H1 (cell line): Measurements from ENCODE around the gene SRRM3. TPM values are rescaled to one million over a fixed set of nuclear protein-coding genes. Genes with fewer than 3 reads are reported as not detected.

ENCODE experiments used
- CTCF ChIA-PET: fragments of 300-600 bp; sonication (Branson Sonifier 250); formaldehyde crosslinking; loops from one replicate; lab custom pipeline; 2021; ENCODE audit not compliant: partially characterized antibody; lab: Charles Lee
- POLR2A ChIA-PET: fragments of 300-600 bp; sonication (Branson Sonifier 250); formaldehyde crosslinking; loops from one replicate; lab custom pipeline; 2021; ENCODE audit warnings: inconsistent platforms; ENCODE audit not compliant: partially characterized antibody; lab: Charles Lee
- DNase-seq, 2 experiments: peaks; one replicate each; pipeline versions ENCODE4 v3.0.0 to v3.0.0-alpha.2; 2010 to 2022; ENCODE audit warnings: low spot score in 2 of 2, low read depth in 1 of 2, mixed read lengths in 1 of 2
- FAIRE-seq: peaks from 2 replicates; lab custom pipeline; 2011; peaks lifted over from hg19 to GRCh38; lab: Jason Lieb, UNC
- H2AFZ ChIP-seq: 2 replicates; pipeline ENCODE4 v1.8.1; 2012; ENCODE audit warnings: low read length, inconsistent platforms
- H2AK5ac ChIP-seq: 2 replicates; pipeline ENCODE4 v1.6.1; 2013; ENCODE audit warnings: low read depth, low read length
- H2BK120ac ChIP-seq: replicated peaks from 2 replicates; pipeline ENCODE3; 2013; ENCODE audit warnings: low read depth, low read length, inconsistent platforms
- H2BK12ac ChIP-seq: 2 replicates; pipeline ENCODE4 v1.6.1; 2013; ENCODE audit warnings: low read depth, low read length
- H2BK15ac ChIP-seq: 2 replicates; pipeline ENCODE4 v1.6.1; 2013; ENCODE audit warnings: low read length
- H2BK20ac ChIP-seq: 2 replicates; pipeline ENCODE4 v1.6.1; 2013; ENCODE audit warnings: low read length
- H2BK5ac ChIP-seq: 2 replicates; pipeline ENCODE4 v1.6.1; 2013; ENCODE audit warnings: low read depth, low read length
- H3K14ac ChIP-seq: 2 replicates; pipeline ENCODE4 v1.6.1; 2013; ENCODE audit warnings: inconsistent platforms; ENCODE audit not compliant: insufficient read length
- H3K18ac ChIP-seq: 2 replicates; pipeline ENCODE4 v1.6.1; 2013; ENCODE audit warnings: low read length; ENCODE audit errors: extremely low read depth
- H3K23ac ChIP-seq: 2 replicates; pipeline ENCODE4 v1.6.1; 2013; ENCODE audit warnings: inconsistent platforms; ENCODE audit not compliant: insufficient read length
- H3K23me2 ChIP-seq: 2 replicates; pipeline ENCODE4 v1.6.1; 2013; ENCODE audit warnings: low read depth, low read length
- H3K27ac ChIP-seq: 2 replicates; pipeline ENCODE4 v1.6.1; 2011; ENCODE audit warnings: low read depth, low read length, inconsistent platforms
- H3K27me3 ChIP-seq, 4 experiments: replicated peaks in 1 of 4; 1 replicate in 1 of 4; 2 replicates in 3 of 4; pipeline versions ENCODE4 v1.6.1 to v1.8.1; 2011 to 2013; ENCODE audit warnings: low read length in 3 of 4, mild to moderate bottlenecking in 3 of 4, inconsistent platforms in 2 of 4, mixed read lengths in 2 of 4, moderate library complexity in 1 of 4; ENCODE audit not compliant: control insufficient read depth in 3 of 4, insufficient read depth in 3 of 4; ENCODE audit errors: extremely low read depth in 1 of 4
- H3K36me3 ChIP-seq, 4 experiments: 2 replicates each; pipeline versions ENCODE4 v1.6.1 to v1.8.1; 2011 to 2013; ENCODE audit warnings: mild to moderate bottlenecking in 4 of 4, low read length in 3 of 4, moderate library complexity in 2 of 4, control low read depth in 1 of 4, inconsistent platforms in 1 of 4; ENCODE audit not compliant: insufficient read depth in 4 of 4, control insufficient read depth in 2 of 4
- H3K4ac ChIP-seq: replicated peaks from 2 replicates; pipeline ENCODE3; 2013; ENCODE audit warnings: low read length, low read depth, mixed read lengths, inconsistent platforms; ENCODE audit not compliant: insufficient read length
- H3K4me1 ChIP-seq, 4 experiments: replicated peaks in 1 of 4; 1 replicate in 1 of 4; 2 replicates in 3 of 4; pipeline versions ENCODE4 v1.6.1 to v1.8.1; 2011 to 2013; ENCODE audit warnings: low read length in 3 of 4, inconsistent platforms in 2 of 4, mixed read lengths in 1 of 4; ENCODE audit not compliant: insufficient read depth in 4 of 4, control insufficient read depth in 3 of 4
- H3K4me2 ChIP-seq, 2 experiments: 2 replicates each; pipeline versions ENCODE4 v1.6.1 to v1.8.1; 2011 to 2013; ENCODE audit warnings: low read depth in 2 of 2, low read length in 2 of 2, control low read depth in 1 of 2, inconsistent platforms in 1 of 2, mild to moderate bottlenecking in 1 of 2; ENCODE audit not compliant: insufficient read depth in 1 of 2
- H3K4me3 ChIP-seq, 4 experiments: fragments of 200-600, 300-600 bp in 1 of 4; sonication (generic), shearing (Covaris generic), sonication (Bioruptor Twin) in 1 of 4; 2 replicates each; pipeline versions ENCODE4 v1.5.1 to v1.8.1; 2011 to 2016; ENCODE audit warnings: low read length in 4 of 4, low read depth in 3 of 4, control low read depth in 2 of 4, inconsistent platforms in 2 of 4, mild to moderate bottlenecking in 2 of 4, mixed read lengths in 1 of 4, moderate library complexity in 1 of 4; ENCODE audit not compliant: insufficient read depth in 2 of 4; ENCODE audit errors: extremely low read depth in 1 of 4
- H3K56ac ChIP-seq: replicated peaks from 2 replicates; pipeline ENCODE3; 2013; ENCODE audit warnings: low read depth, mild to moderate bottlenecking, mixed read lengths, low read length, inconsistent platforms; ENCODE audit not compliant: insufficient read length
- H3K79me1 ChIP-seq: 2 replicates; pipeline ENCODE4 v1.6.1; 2013; ENCODE audit warnings: low read depth, low read length, control low read depth
- H3K79me2 ChIP-seq, 2 experiments: 2 replicates each; pipeline versions ENCODE4 v1.6.1 to v1.8.1; 2012 to 2013; ENCODE audit warnings: low read length in 2 of 2, mild to moderate bottlenecking in 2 of 2, inconsistent platforms in 1 of 2; ENCODE audit not compliant: insufficient read depth in 2 of 2, control insufficient read depth in 1 of 2
- H3K9ac ChIP-seq, 4 experiments: replicated peaks in 1 of 4; 1 replicate in 1 of 4; 2 replicates in 3 of 4; pipeline versions ENCODE4 v1.6.1 to v1.8.1; 2011 to 2013; ENCODE audit warnings: low read depth in 3 of 4, low read length in 3 of 4, control low read depth in 2 of 4, mild to moderate bottlenecking in 2 of 4, moderate library complexity in 2 of 4, inconsistent platforms in 1 of 4; ENCODE audit errors: extremely low read depth in 1 of 4
- H3K9me3 ChIP-seq, 2 experiments: 2 replicates each; pipeline versions ENCODE4 v1.6.1 to v1.8.1; 2012 to 2013; ENCODE audit warnings: mild to moderate bottlenecking in 2 of 2, moderate library complexity in 2 of 2, control low read depth in 1 of 2, inconsistent platforms in 1 of 2, low read depth in 1 of 2, low read length in 1 of 2, mixed read lengths in 1 of 2; ENCODE audit not compliant: insufficient read depth in 2 of 2
- H4K20me1 ChIP-seq, 2 experiments: replicated peaks in 1 of 2; 2 replicates each; pipeline versions ENCODE3 to v1.8.1; 2011 to 2013; ENCODE audit warnings: inconsistent platforms in 2 of 2, low read length in 2 of 2, mild to moderate bottlenecking in 1 of 2; ENCODE audit not compliant: insufficient read depth in 2 of 2, control insufficient read depth in 1 of 2
- H4K5ac ChIP-seq: 2 replicates; pipeline ENCODE4 v1.6.1; 2013; ENCODE audit warnings: low read length, low read depth, mixed read lengths, inconsistent platforms; ENCODE audit not compliant: insufficient read length
- H4K8ac ChIP-seq: 2 replicates; pipeline ENCODE4 v1.8.0; 2013; ENCODE audit warnings: mild to moderate bottlenecking, moderate library complexity, low read length, inconsistent platforms; ENCODE audit not compliant: insufficient read depth; ENCODE audit errors: extremely low read depth
- H4K91ac ChIP-seq: replicated peaks from 2 replicates; pipeline ENCODE3; 2013; ENCODE audit warnings: low read length, mixed read lengths, inconsistent platforms; ENCODE audit not compliant: insufficient read length
- CBX8 ChIP-seq: fragments of 300-800, 300-1000 bp; sonication (generic); IDR thresholded peaks from 2 replicates; pipeline ENCODE4 v1.7.1; 2016; ENCODE audit warnings: low read depth, low read length, borderline replicate concordance
- CHD2 ChIP-seq: IDR thresholded peaks from 2 replicates; pipeline ENCODE4 v1.6.1; 2012; ENCODE audit warnings: low read length, improper control_type of control experiment
- FOSL1 ChIP-seq: IDR thresholded peaks from 2 replicates; pipeline ENCODE4 v1.6.1; 2011; ENCODE audit warnings: mild to moderate bottlenecking, low read depth, low read length, moderate library complexity; ENCODE audit not compliant: insufficient read depth
- GABPA ChIP-seq: IDR thresholded peaks from 2 replicates; pipeline ENCODE4 v1.6.1; 2011; ENCODE audit warnings: mild to moderate bottlenecking, low read length, moderate library complexity, borderline replicate concordance; ENCODE audit not compliant: insufficient read depth
- HDAC6 ChIP-seq: IDR thresholded peaks from one replicate; pipeline ENCODE4 v1.7.1; 2012; ENCODE audit warnings: low read depth, mild to moderate bottlenecking, inconsistent platforms, low read length, moderate library complexity
- RFX5 ChIP-seq: IDR thresholded peaks from 2 replicates; pipeline ENCODE4 v1.6.1; 2011; ENCODE audit warnings: low read depth, low read length, improper control_type of control experiment, borderline replicate concordance
- SUZ12 ChIP-seq: fragments of 200-600 bp; sonication (generic); IDR thresholded peaks from 2 replicates; pipeline ENCODE4 v1.6.1; 2012; ENCODE audit warnings: mild to moderate bottlenecking, inconsistent platforms, low read length, moderate library complexity, mixed read lengths
- TAF1 ChIP-seq: IDR thresholded peaks from 2 replicates; pipeline ENCODE4 v1.6.1; 2011; ENCODE audit warnings: mild to moderate bottlenecking, low read depth, low read length
- ZNF274 ChIP-seq: IDR thresholded peaks from 2 replicates; pipeline ENCODE4 v1.7.0; 2012; ENCODE audit warnings: low read length, borderline replicate concordance; ENCODE audit errors: extremely low read depth
- WGBS, 2 experiments: shearing (Covaris generic) in 1 of 2; methylation state at CpG; one replicate each; pipeline versions ENCODE4 v1.1.6 to v1.1.7; 2013 to 2015; ENCODE audit warnings: low lambda C conversion rate in 2 of 2, mixed read lengths in 2 of 2, inconsistent platforms in 1 of 2, low coverage in 1 of 2, missing lambda C conversion rate in 1 of 2; ENCODE audit not compliant: insufficient replicate concordance in 2 of 2, insufficient coverage in 1 of 2, insufficient read length in 1 of 2; ENCODE audit errors: extremely low coverage in 1 of 2, missing lambda C conversion rate in 1 of 2; 5-methylcytosine and 5-hydroxymethylcytosine counted together
- polyA plus RNA-seq, 7 experiments: library from polyadenylated mRNA; depleted of rRNA in 3 of 7; stranded (reverse) in 5 of 7; unstranded in 2 of 7; fragments of >200 nt in 5 of 7; fragments of 200-250 nt in 2 of 7; gene quantifications; 1 replicate in 5 of 7; 2 replicates in 1 of 7; 4 replicates in 1 of 7; pipeline versions ENCODE4 v1.2.1 to v1.2.3, GENCODE V29; 2011 to 2013; ENCODE audit warnings: missing spikeins in 2 of 7, mixed read lengths in 2 of 7
- total RNA-seq: library from RNA; stranded (reverse); fragmentation: NEBNext Ultra II Directional; extraction: Animal tissue kit (Norgen Biotek cat#: 25700); gene quantifications from 2 replicates; pipeline ENCODE4 v1.2.1, GENCODE V29; 2021
- TF ChIP-seq, protein P1 (sequence below), 3 experiments: IDR thresholded peaks; 1 replicate in 2 of 3; 2 replicates in 1 of 3; pipeline versions ENCODE4 v1.5.1 to v1.6.1; 2011; ENCODE audit warnings: low read length in 3 of 3, mild to moderate bottlenecking in 3 of 3, inconsistent platforms in 2 of 3, low read depth in 1 of 3, moderate library complexity in 1 of 3; ENCODE audit not compliant: insufficient read depth in 1 of 3; ENCODE audit errors: control extremely low read depth in 1 of 3

The SRRM3 gene
- total and polyA plus RNA-seq, 2 of the 8 experiments (the other 6 are each of a cell fraction or from before 2014, with no cell fraction given) = 10.4 to 17.4 TPM

GRCh38 chr7:76326646-76327233 lies 125.0 kb downstream of the SRRM3 start:
- no peak overlapping the region for H3K27ac ChIP-seq
- H2AK5ac ChIP-seq = no peak overlapping the region
- H3K79me2 ChIP-seq = peaks cover 0 to 59% of the 10 kb centered on the region in 2 experiments; a peak in 3 of 4 replicates
- no peak for FAIRE-seq
- H4K91ac ChIP-seq = no peak overlapping the region
- H3K27me3 ChIP-seq = no peaks in the 10 kb centered on the region
- H3K23me2 ChIP-seq = no peaks in the 10 kb centered on the region
- no peak overlapping the region for H2BK5ac ChIP-seq
- no peaks in the 10 kb centered on the region for H3K9me3 ChIP-seq
- no peak for DNase-seq
- no peak overlapping the region for H2BK15ac ChIP-seq
- ChIA-PET POLR2A (interaction anchor here (0.7 to 5.3 kb wide), 12 partner anchors 8 to 48 kb away, joined by 3 to 33 read pairs (median 5); no protein-coding TSS in a partner anchor), CTCF (interaction anchor here (1.3 kb wide), 1 partner anchor 13 kb away, joined by 6 read pairs; no protein-coding TSS in a partner anchor)
- H3K23ac ChIP-seq = no peak overlapping the region
- H3K4me3 ChIP-seq = no peak overlapping the region
- H3K79me1 ChIP-seq = no peaks in the 10 kb centered on the region; the same call in 1 of the 2 replicates
- no peak overlapping the region for H3K9ac ChIP-seq
- no peak overlapping the region for H2BK20ac ChIP-seq
- no peak overlapping the region for H3K18ac ChIP-seq
- H4K5ac ChIP-seq = no peak overlapping the region
- no peaks in the 10 kb centered on the region; a peak in 1 of 7 replicates for H3K4me1 ChIP-seq
- no peak overlapping the region for H2BK12ac ChIP-seq
- no peak overlapping the region for H2BK120ac ChIP-seq
- H3K56ac ChIP-seq = no peak overlapping the region
- no peak overlapping the region for H3K4me2 ChIP-seq
- H4K8ac ChIP-seq = no peak overlapping the region
- peaks cover 26 to 37% of the 10 kb centered on the region in 2 experiments for H4K20me1 ChIP-seq
- H3K36me3 ChIP-seq = peaks cover 22 to 58% (median 47%) of the 10 kb centered on the region in 4 experiments
- H3K4ac ChIP-seq = no peak overlapping the region
- no peak overlapping the region for H2AFZ ChIP-seq
- no peak overlapping the region for H3K14ac ChIP-seq
- 95% methylated on average over 5 of the region's 5 CpGs; no CpG with 5 or more reads in 1 of the 2 experiments for WGBS, 2 experiments
- TF ChIP-seq HDAC6 = no peak
- TF ChIP-seq CBX8 = no peak
- TF ChIP-seq CHD2 = no peak
- no peak for TF ChIP-seq GABPA
- TF ChIP-seq SUZ12 = no peak
- no peak for TF ChIP-seq ZNF274
- TF ChIP-seq, protein P1, sequence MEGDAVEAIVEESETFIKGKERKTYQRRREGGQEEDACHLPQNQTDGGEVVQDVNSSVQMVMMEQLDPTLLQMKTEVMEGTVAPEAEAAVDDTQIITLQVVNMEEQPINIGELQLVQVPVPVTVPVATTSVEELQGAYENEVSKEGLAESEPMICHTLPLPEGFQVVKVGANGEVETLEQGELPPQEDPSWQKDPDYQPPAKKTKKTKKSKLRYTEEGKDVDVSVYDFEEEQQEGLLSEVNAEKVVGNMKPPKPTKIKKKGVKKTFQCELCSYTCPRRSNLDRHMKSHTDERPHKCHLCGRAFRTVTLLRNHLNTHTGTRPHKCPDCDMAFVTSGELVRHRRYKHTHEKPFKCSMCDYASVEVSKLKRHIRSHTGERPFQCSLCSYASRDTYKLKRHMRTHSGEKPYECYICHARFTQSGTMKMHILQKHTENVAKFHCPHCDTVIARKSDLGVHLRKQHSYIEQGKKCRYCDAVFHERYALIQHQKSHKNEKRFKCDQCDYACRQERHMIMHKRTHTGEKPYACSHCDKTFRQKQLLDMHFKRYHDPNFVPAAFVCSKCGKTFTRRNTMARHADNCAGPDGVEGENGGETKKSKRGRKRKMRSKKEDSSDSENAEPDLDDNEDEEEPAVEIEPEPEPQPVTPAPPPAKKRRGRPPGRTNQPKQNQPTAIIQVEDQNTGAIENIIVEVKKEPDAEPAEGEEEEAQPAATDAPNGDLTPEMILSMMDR (IDR thresholded peaks at IDR 0.05; ENCODE audit: control extremely low read depth in 1 of 3, insufficient read depth in 1 of 3, low read depth in 1 of 3, low read length in 3 of 3) = no peak
- TF ChIP-seq TAF1 = no peak
- TF ChIP-seq FOSL1 = no peak
- no peak for TF ChIP-seq RFX5
